Measurements from ENCODE around the gene TMEM178B.

DNA sequence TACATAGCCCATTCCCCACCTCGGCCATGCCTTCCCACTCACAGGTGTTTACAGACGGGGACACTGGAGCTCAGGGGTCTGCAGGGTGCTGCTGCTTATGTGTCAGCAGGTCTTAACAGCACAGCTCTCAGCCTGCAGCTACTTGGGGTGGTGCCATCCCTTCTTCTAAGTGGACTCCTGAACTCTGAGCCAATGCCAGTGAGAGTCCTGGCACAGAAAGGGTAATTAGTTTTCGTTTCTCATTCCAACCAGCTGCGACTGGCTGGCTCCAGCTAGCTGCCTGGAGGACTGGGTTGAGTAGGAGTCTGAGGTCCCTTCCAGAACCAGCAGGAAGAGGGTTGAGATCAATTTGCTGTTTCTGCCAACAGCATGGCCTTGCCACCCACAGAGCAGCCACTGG is 389.1 kb downstream of the TMEM178B start:
- TF ChIP-seq, protein P1, sequence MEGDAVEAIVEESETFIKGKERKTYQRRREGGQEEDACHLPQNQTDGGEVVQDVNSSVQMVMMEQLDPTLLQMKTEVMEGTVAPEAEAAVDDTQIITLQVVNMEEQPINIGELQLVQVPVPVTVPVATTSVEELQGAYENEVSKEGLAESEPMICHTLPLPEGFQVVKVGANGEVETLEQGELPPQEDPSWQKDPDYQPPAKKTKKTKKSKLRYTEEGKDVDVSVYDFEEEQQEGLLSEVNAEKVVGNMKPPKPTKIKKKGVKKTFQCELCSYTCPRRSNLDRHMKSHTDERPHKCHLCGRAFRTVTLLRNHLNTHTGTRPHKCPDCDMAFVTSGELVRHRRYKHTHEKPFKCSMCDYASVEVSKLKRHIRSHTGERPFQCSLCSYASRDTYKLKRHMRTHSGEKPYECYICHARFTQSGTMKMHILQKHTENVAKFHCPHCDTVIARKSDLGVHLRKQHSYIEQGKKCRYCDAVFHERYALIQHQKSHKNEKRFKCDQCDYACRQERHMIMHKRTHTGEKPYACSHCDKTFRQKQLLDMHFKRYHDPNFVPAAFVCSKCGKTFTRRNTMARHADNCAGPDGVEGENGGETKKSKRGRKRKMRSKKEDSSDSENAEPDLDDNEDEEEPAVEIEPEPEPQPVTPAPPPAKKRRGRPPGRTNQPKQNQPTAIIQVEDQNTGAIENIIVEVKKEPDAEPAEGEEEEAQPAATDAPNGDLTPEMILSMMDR (optimal IDR thresholded peaks at IDR 0.05 in 1 of 3, IDR thresholded peaks at IDR 0.05 in 1 of 3, conservative IDR thresholded peaks at IDR 0.05 in 1 of 3; ENCODE audit: extremely low read depth in 1 of 3, insufficient read depth in 2 of 3, low read length in 3 of 3), result no peak
- no peak for TF ChIP-seq EZH2 (IDR thresholded peaks at IDR 0.05; ENCODE audit: low read length)
